UCSD-AML1 (cell line): Measurements from ENCODE around the gene NAA40.

Experiments used
- DNase-seq: peaks from one replicate; lab custom pipeline; 2025; ENCODE audit not compliant: unreplicated experiment; lab: John Stamatoyannopoulos, UW

Gene NAA40

DNA sequence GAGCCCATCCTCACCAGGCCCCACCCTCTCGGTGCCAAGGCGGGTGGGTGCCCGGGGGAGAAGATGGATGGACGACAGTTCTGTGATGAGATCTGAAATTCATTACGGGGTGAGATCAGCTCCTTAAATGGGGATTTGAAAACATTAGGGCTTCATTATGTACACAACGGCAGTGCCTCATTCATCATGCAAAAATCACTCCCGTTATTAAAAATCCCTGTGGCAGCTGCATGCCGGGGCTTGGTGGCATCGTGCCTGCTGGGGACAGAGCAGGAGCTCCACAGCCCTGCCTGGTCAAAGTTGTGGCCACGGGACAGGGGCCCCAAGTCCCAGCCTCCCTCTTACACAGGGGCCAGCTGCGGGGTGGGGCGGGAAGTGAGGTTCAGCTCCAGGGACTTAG lies 67.6 kb downstream of the NAA40 start:
- no peak for DNase-seq
